ENCODE measurements around the gene EIF4E1B.
A peak's percentile ranks its signal among the peaks of the same experiment; 100 is the strongest.

EIF4E1B gene

GRCh38 chr5:176647843-176648473 is 17.5 kb downstream of the EIF4E1B start:
- peak in 2 of 3 experiments; percentile 23 to 55 for DNase-seq

GRCh38 chr5:176648474-176649194 is 18.2 kb downstream of the EIF4E1B start:
- DNase-seq = no peak

GRCh38 chr5:176650354-176650884 is 19.9 kb downstream of the EIF4E1B start:
- DNase-seq = no peak

- no peak for DNase-seq
Observed at GRCh38 chr5:176651472-176651980, 21.1 kb downstream of the EIF4E1B start.

DNA sequence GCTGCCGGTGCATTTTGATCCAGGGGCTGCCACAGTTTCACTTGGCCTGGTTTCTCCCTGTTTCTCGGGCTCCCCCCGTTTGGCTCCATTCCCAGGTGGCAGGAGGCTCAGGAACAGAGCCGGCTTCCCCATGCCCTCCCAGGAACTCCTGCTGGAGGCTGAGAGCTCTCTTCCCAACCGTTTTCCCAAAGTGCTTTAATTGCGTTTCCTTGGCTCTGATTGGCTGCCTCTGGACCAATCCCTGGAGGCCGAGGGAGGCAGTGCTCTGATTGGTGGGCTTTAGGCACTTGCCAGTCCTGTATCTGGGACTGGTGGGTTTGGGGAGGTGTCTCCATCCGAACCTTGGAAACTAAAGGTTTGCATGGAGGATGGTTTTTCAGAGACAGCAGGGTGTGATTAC is 21.7 kb downstream of the EIF4E1B start:
- DNase-seq = no peak

- no peak for DNase-seq
Observed at GRCh38 chr5:176653401-176654385, 23.2 kb downstream of the EIF4E1B start.

GRCh38 chr5:176654856-176655255 is 24.4 kb downstream of the EIF4E1B start:
- DNase-seq = no peak

- no peak for DNase-seq
Observed at GRCh38 chr5:176656467-176656990, 26.1 kb downstream of the EIF4E1B start.

GRCh38 chr5:176658007-176658599 is 27.6 kb downstream of the EIF4E1B start:
- peak; percentile 24 to 70 (median 66) for DNase-seq

GRCh38 chr5:176658817-176659511 is 28.5 kb downstream of the EIF4E1B start:
- no peak for DNase-seq

- DNase-seq = no peak
Observed at GRCh38 chr5:176659512-176659839, 29.0 kb downstream of the EIF4E1B start.

DNA sequence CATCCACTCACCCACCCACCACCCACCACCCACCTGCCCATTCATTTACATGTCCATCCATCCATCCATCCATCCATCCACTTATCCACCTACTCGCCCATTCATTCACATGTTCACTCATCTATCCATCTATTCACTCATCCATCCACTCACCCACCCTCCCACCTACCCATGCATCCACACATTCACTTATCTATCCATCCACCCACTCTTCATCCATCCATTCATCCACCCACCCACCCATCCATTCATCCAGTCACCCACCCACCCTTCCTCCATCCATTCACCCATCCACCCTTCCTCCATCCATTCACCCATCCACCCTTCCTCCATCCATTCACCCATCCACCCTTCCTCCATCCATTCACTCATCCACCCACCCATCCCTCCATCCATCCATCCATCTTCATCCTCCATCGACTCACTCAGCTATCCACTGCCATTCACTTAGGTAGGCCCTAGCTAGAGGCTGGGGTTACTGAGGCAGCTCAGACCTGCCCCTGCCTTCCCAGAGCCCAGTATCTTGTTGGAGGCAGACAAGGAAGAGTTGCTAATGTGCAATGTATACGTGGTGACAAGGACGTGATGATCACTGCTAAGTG is 29.5 kb downstream of the EIF4E1B start:
- DNase-seq = no peak

- no peak for DNase-seq
Observed at GRCh38 chr5:176660530-176660859, 30.0 kb downstream of the EIF4E1B start.

DNA sequence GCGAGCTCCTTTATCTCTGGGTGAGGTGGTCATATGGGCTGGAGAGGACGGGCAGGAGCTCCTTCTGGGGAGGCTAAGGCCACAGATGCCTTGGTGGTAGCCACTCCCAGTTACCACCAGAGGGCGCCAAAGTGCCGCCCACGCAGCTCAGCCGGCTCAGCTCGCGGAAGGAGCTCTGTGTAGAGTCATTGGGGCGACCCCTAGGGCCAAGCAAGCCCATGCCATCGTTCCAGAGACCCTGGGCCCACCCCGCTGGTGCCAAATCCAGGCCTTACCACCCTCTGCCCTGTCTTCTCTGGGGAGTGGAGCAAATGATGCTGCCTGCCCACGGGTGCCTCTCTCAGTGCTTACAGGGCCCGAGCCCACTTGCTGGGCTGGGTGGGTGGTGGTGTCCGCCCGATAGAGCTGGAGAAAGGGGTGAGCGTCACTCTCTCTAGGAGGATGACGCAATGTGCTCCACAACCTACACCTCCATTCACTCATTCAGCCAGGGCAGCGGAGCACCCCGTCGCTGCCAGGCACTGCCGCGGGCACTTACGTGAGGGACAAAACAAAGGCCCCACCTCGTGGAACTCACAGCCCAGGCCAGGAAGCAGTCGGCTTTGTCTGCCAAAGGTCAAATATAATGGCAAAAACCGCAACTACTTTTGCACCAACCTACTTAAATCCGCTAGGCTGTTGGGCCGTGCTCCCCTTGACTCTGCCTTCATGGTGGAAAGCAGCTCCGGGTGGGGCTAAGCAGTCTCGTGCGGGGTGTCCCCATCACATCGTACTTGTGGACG is 30.6 kb downstream of the EIF4E1B start:
- peak; percentile 59 to 78 (median 75) for DNase-seq

DNA sequence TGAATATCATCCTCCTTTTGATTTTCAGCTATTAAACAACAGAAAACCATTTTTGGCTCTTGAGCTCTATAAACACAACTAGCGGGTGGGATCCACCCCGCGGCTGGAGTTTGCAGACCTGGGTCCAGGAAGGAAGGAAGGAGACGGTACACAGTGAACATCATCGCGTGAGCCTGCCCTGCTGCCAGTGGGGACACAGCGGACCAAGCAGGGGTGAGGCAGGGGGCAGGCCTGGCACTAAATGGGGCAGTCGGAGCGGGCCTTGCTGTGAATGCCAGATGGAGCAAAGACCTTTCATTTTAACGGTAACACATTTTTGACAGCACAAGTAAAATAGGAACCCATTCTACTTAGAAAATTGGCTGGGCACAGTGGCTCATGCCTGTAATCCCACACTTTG is 31.2 kb downstream of the EIF4E1B start:
- no peak for DNase-seq

GRCh38 chr5:176662371-176663333 is 32.2 kb downstream of the EIF4E1B start:
- DNase-seq = no peak

DNA sequence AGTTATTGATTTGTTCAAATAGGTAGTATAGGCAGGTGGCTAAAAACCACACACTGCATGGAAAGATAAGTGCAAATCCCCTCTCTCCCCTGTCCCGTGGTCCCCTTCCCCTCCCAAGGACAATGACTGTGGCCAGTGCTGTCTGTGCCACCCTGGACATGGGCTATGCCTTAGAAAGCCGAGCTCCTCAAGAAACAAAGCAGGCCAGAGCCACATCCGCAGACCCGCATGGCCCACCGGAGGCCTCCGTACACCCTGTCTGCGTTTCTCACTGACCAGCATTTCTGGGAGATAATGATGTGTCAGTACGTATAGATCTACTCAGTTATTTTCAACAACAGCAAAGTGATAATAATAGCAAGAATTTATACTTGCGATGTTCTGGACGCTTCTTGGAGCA is 33.1 kb downstream of the EIF4E1B start:
- no peak for DNase-seq

GRCh38 chr5:176664479-176664878 is 34.0 kb downstream of the EIF4E1B start:
- no peak for DNase-seq

DNA sequence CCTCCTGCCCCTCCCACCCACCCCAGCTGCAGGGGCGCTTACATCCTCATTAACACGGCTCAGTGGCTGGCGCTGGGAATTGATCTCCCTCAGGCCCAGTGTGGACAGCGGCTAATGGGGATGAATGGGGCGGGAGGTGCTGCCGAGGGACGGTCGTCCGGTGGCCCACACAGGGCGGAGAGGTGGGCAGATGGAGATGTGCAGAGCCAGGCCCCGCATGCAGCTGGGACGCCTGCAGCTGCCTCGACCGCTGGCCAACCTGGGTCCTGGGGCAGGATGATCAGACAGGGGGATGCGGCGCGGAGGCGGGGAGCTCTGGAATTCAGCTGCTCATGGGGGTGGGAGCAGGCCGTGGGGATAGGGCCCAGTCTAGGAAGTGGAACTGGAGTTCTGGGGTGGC is 34.4 kb downstream of the EIF4E1B start:
- no peak for DNase-seq
